Smooth muscle cell (in vitro differentiated cells): Measurements from ENCODE around the gene EFCAB12. TPM values are rescaled to one million over a fixed set of nuclear protein-coding genes. Genes with fewer than 3 reads are reported as not detected.

Experiments
- DNase-seq: peaks from one replicate; lab custom pipeline; 2025; ENCODE audit not compliant: unreplicated experiment; lab: John Stamatoyannopoulos, UW
- H2AFZ ChIP-seq: fragments of 200-600 bp; sonication (generic); 2 replicates; pipeline ENCODE4 v1.6.0; 2016; ENCODE audit warnings: antibody characterized with exemption, low read depth, mild to moderate bottlenecking
- H3F3A ChIP-seq: fragments of 200-600 bp; sonication (generic); 2 replicates; pipeline ENCODE4 v1.6.0; 2017; ENCODE audit warnings: antibody characterized with exemption, low read depth
- H3K27ac ChIP-seq: fragments of 200-600 bp; sonication (generic); 2 replicates; pipeline ENCODE4 v1.5.1; 2016; ENCODE audit warnings: low read depth, mild to moderate bottlenecking
- H3K27me3 ChIP-seq: fragments of 200-600 bp; sonication (generic); 2 replicates; pipeline ENCODE4 v1.6.1; 2016; ENCODE audit warnings: low read depth, mild to moderate bottlenecking
- H3K36me3 ChIP-seq: fragments of 200-600 bp; sonication (generic); 2 replicates; pipeline ENCODE4 v1.5.1; 2016; ENCODE audit warnings: low read depth
- H3K4me1 ChIP-seq: fragments of 200-600 bp; sonication (generic); 2 replicates; pipeline ENCODE4 v1.5.1; 2016; ENCODE audit warnings: low read depth
- H3K4me2 ChIP-seq: fragments of 200-600 bp; sonication (generic); 2 replicates; pipeline ENCODE4 v1.6.0; 2016; ENCODE audit warnings: mild to moderate bottlenecking
- H3K4me3 ChIP-seq: fragments of 200-600 bp; sonication (generic); 2 replicates; pipeline ENCODE4 v1.5.1; 2016; ENCODE audit warnings: mild to moderate bottlenecking
- H3K79me2 ChIP-seq: fragments of 200-600 bp; sonication (generic); 2 replicates; pipeline ENCODE4 v1.6.0; 2016; ENCODE audit warnings: low read depth, mild to moderate bottlenecking
- H3K9ac ChIP-seq: fragments of 200-600 bp; sonication (generic); 2 replicates; pipeline ENCODE4 v1.6.0; 2016; ENCODE audit warnings: low read depth
- H3K9me3 ChIP-seq: fragments of 200-600 bp; sonication (generic); replicated peaks from 2 replicates; pipeline ENCODE4 v1.5.1; 2016; ENCODE audit warnings: low read depth
- H4K20me1 ChIP-seq: fragments of 200-600 bp; sonication (generic); 2 replicates; pipeline ENCODE4 v1.6.0; 2016; ENCODE audit warnings: low read depth
- WGBS: methylation state at CpG from one replicate; pipeline ENCODE4 v1.1.7; 2016; ENCODE audit warnings: low lambda C conversion rate; 5-methylcytosine and 5-hydroxymethylcytosine counted together
- polyA plus RNA-seq: library from polyadenylated mRNA; unstranded; fragments of >200 nt; fragmentation: Nextera tagmentation; extraction: Ambion mirVana; gene quantifications from 2 replicates; pipeline ENCODE4 v1.2.1, GENCODE V29; 2016
- total RNA-seq: library from RNA; depleted of rRNA; stranded (reverse); fragments of >200 nt; gene quantifications from 2 replicates; pipeline ENCODE4 v1.2.3, GENCODE V29; 2014
- TF ChIP-seq, protein P1 (sequence below): fragments of 200-600 bp; sonication (generic); IDR thresholded peaks from 2 replicates; pipeline ENCODE4 v1.5.1; 2017; ENCODE audit warnings: borderline replicate concordance, mild to moderate bottlenecking, antibody characterized with exemption; ENCODE audit not compliant: insufficient read depth, poor library complexity, severe bottlenecking

Gene EFCAB12
- total and polyA plus RNA-seq, 2 experiments from 2014 or later, result 0.09 TPM; not detected in 1

DNA sequence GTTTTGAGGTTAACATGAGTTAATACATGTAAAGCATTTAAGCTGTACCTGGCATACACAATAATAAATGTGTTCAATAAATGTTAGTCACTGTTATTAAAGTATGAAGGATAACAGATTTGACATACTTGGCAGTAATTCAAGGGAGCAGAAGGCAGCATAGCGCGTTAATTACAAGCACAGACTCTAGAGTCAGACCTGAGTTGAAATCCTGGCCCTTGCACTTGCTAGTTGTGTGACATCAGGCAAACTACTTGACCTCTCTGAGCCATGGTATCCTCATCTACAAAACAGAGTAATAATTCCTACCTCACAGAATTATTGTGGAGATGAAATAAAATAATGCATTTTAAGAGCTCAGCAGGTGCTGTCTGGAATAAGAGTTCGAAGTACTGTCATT, 17.0 kb upstream of the EFCAB12 start:
- Histone ChIP-seq H3K4me2 (peak overlapping the region; percentile 34), H3K79me2 (peaks cover 41% of the 10 kb centered on the region), H3F3A (no peaks in the 10 kb centered on the region), H3K27ac (no peak overlapping the region), H3K4me3 (no peak overlapping the region), H4K20me1 (no peaks in the 10 kb centered on the region), H3K36me3 (no peaks in the 10 kb centered on the region), H3K9me3 (no peaks in the 10 kb centered on the region), H3K9ac (no peak overlapping the region), H2AFZ (no peak overlapping the region), H3K4me1 (peaks cover 38% of the 10 kb centered on the region), H3K27me3 (no peaks in the 10 kb centered on the region)
- 98% methylated on average over 3 of the region's 3 CpGs for WGBS
- no peak for DNase-seq
- TF ChIP-seq, protein P1, sequence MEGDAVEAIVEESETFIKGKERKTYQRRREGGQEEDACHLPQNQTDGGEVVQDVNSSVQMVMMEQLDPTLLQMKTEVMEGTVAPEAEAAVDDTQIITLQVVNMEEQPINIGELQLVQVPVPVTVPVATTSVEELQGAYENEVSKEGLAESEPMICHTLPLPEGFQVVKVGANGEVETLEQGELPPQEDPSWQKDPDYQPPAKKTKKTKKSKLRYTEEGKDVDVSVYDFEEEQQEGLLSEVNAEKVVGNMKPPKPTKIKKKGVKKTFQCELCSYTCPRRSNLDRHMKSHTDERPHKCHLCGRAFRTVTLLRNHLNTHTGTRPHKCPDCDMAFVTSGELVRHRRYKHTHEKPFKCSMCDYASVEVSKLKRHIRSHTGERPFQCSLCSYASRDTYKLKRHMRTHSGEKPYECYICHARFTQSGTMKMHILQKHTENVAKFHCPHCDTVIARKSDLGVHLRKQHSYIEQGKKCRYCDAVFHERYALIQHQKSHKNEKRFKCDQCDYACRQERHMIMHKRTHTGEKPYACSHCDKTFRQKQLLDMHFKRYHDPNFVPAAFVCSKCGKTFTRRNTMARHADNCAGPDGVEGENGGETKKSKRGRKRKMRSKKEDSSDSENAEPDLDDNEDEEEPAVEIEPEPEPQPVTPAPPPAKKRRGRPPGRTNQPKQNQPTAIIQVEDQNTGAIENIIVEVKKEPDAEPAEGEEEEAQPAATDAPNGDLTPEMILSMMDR, result no peak

DNA sequence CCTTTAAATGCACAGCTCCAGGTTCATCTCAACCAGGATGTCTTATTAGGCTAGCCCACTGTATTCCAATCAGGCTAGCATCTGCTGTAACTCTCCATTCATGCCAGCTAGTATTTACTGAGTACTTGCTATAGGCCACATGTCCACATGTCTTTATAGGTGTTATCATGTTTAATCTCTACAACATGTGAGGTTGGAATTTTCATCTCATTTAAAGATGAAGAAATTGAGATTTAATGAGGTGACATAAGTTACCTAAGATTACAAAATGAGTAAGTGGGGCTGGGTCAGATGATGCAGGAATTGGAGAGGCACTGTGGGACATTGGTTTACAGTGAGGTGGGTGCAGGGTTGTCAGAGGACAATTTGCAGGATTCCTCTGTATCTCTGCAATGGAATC, 14.5 kb upstream of the EFCAB12 start:
- no peaks in the 10 kb centered on the region for H3F3A ChIP-seq
- no peak overlapping the region for H3K9ac ChIP-seq
- H3K4me3 ChIP-seq, result no peak overlapping the region
- no peak overlapping the region for H2AFZ ChIP-seq
- no peaks in the 10 kb centered on the region for H4K20me1 ChIP-seq
- H3K9me3 ChIP-seq, result no peaks in the 10 kb centered on the region
- peaks cover 58% of the 10 kb centered on the region for H3K79me2 ChIP-seq
- H3K36me3 ChIP-seq, result no peaks in the 10 kb centered on the region
- TF ChIP-seq, protein P1, result no peak
- DNase-seq, result no peak
- peaks cover 32% of the 10 kb centered on the region for H3K4me1 ChIP-seq
- no peak overlapping the region for H3K27ac ChIP-seq
- no peaks in the 10 kb centered on the region for H3K27me3 ChIP-seq
- H3K4me2 ChIP-seq, result no peak overlapping the region

DNA sequence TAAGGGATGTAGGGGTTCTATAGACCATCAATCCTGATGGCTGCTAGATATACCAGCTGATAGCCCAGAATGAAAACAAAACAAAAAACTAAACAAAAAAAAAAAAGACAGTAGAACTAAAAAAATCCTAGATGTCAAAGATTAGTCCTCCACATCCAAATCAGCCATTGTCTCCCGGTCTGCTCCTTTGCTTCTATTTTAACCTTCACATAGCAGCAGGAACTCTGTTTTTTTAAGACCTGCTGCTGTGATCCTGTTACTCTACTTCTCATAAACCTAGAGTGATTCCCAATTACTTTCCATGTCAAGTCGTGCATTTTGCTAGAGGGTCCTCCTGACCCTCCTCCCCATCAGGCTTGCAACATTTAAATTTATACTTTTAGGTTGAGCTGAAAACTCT, 14.1 kb upstream of the EFCAB12 start:
- H3K36me3 ChIP-seq, result no peaks in the 10 kb centered on the region
- no peak for DNase-seq
- no peak overlapping the region for H3K4me3 ChIP-seq
- H3K79me2 ChIP-seq, result peaks cover 63% of the 10 kb centered on the region
- H3K4me1 ChIP-seq, result peaks cover 32% of the 10 kb centered on the region
- no peaks in the 10 kb centered on the region for H4K20me1 ChIP-seq
- no peak overlapping the region for H3K4me2 ChIP-seq
- H3K27ac ChIP-seq, result peak overlapping the region; percentile 96
- H3K9me3 ChIP-seq, result no peaks in the 10 kb centered on the region
- TF ChIP-seq, protein P1, result no peak
- no peak overlapping the region for H2AFZ ChIP-seq
- WGBS, result 83% methylated on average over 2 of the region's 2 CpGs
- no peaks in the 10 kb centered on the region for H3K27me3 ChIP-seq
- H3K9ac ChIP-seq, result no peak overlapping the region
- H3F3A ChIP-seq, result no peaks in the 10 kb centered on the region

DNA sequence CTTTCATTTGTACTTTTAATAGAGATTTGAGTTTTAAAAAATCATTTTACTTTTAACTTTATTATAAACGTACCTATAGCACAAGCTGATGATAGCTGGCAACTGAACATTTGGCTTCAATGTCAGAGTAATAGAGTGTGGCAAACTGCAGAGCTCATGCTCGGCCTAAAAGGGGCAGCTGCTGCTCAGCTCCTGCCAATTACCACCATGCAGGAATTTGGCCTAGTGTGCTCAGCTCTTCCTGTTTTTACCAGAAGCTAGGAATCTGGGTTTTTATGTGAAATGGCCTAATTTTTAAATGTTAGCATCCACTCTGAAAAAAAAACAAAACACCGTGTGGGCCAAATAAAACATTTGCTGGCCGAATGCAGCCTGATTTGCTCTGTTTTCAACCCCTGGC, 13.3 kb upstream of the EFCAB12 start:
- Histone ChIP-seq H3K27ac (peak overlapping the region; percentile 96), H4K20me1 (no peaks in the 10 kb centered on the region), H3F3A (no peaks in the 10 kb centered on the region), H3K4me3 (no peak overlapping the region), H3K36me3 (peaks cover 2% of the 10 kb centered on the region), H3K27me3 (no peaks in the 10 kb centered on the region), H3K4me2 (peak overlapping the region; percentile 93), H3K9me3 (no peaks in the 10 kb centered on the region), H2AFZ (no peak overlapping the region), H3K9ac (peak overlapping the region; percentile 91), H3K4me1 (peaks cover 30% of the 10 kb centered on the region), H3K79me2 (peaks cover 65% of the 10 kb centered on the region)
- 43% methylated on average over 4 of the region's 4 CpGs for WGBS
- TF ChIP-seq, protein P1, result no peak
- DNase-seq, result no peak
